Islet of Langerhans (tissue), 1 donor: ENCODE measurements around the gene TMCC3.
"Not testable (repeated sequence)": the region's sequence is repeated elsewhere in the genome, so short reads cannot be mapped to it uniquely, and the experiment has no call there.

Experiments
- FAIRE-seq: peaks from one replicate; lab custom pipeline; 2011; peaks lifted over from hg19 to GRCh38; lab: Jason Lieb, UNC

The TMCC3 gene

DNA sequence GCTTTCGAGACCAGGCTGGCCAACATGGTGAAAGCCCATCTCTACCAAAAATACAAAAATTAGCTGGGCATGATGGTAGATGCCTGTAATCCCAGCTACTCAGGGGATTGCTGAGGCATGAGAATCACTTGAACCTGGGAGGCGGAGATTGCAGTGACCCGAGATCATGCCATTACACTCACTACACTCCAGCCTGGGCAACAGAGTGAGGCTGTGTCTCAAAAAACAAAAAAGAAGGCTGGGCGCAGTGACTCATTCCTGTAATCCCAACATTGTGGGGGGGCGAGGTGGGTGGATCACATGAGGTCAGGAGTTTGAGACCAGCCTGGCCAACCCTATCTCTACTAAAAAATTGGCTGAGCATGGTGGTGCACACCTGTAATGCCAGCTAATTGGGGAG is 49.0 kb downstream of the TMCC3 start:
- FAIRE-seq = not testable (repeated sequence)

DNA sequence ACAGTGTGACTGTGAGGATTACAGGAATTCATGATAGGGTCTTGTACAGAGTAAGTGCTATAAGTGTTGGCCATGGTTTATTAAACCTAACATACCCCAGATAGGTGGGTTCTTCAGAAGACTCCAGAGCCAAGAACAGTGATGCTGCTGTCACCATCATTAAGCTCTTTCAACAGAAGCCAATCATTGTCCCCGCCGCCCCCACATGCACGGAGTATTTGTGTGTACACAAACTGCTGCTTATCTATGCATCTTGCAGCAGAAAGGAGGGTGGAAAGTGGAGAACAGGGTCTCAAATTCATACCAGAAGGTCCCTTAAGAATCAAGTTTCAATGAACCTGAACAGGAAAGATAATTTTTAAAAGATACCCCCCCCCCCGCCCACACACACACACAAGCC is 51.2 kb downstream of the TMCC3 start:
- FAIRE-seq = no peak

DNA sequence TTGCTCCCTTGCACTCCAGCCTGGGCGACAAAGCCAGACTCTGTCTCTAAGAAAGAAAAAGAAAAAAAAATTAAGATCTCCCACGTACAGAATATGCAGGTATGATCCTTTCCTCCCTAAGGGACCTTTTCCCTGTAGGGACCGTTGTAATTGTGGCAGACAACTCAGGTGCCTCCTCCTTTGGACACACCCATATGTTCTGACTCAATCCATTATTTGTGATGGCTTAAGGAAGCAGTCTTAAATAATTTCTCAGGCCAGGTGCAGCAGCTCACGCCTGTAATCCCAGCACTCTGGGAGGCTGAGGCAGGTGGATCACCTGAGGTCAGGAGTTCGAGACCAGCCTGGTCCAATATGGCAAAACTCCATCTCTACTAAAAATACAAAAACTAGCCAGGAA is 53.1 kb downstream of the TMCC3 start:
- no peak for FAIRE-seq

DNA sequence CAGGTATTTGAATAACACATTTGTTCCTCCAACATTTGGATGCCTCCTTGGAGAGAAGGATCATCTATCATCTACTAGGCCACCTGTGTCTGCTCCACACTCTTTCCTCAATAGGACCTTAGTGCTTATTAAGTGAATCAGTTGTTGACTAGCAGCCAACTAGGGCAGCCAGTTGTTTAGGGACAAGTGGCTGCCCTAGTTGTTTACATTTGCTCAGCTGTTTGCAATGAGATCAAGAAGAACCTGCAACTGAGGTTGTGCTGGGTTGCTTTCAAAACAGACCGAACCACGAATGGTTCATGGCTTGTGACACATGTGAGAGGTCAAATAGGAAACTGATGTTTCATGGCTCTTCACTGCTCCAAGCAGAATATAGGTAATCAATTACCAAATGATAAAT is 53.8 kb downstream of the TMCC3 start:
- peak; percentile 9 for FAIRE-seq

DNA sequence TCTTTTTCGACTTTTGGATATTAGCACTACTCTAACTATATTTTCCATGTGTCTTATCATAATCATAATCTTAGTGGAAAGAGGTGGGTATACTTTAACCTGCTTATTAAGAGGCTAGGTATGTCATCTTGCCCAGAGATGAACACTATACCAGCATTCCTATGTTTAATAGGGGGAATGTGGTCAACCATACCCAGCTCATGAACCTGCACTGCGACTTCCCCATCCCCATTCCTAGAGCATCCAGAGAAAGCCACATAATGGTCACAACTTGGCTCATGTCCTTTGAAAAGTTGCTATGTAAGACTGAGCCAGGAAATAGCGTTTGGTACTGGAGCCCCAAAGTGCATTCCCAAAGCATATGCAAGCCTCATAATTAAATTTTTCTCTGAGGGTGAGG is 55.2 kb downstream of the TMCC3 start:
- no peak for FAIRE-seq

DNA sequence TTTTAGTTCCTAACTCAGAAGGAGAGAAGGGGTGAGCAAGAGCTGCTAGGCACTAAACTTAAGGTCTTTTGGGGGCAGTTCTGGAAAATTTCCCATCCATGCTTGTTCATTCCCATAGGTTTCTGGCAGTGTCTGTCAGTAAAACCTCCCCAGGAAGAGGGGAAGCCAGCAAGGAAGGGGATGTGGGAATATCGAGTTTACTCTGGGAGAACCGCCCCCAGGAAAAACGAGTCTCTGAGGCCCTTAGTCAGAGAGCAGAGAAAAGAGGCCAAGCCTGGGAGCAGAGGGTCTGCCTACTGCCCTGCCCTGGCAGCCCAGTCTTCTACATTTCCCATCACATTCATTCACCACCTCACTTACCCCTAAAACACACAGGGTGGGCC is 55.9 kb downstream of the TMCC3 start:
- no peak for FAIRE-seq

DNA sequence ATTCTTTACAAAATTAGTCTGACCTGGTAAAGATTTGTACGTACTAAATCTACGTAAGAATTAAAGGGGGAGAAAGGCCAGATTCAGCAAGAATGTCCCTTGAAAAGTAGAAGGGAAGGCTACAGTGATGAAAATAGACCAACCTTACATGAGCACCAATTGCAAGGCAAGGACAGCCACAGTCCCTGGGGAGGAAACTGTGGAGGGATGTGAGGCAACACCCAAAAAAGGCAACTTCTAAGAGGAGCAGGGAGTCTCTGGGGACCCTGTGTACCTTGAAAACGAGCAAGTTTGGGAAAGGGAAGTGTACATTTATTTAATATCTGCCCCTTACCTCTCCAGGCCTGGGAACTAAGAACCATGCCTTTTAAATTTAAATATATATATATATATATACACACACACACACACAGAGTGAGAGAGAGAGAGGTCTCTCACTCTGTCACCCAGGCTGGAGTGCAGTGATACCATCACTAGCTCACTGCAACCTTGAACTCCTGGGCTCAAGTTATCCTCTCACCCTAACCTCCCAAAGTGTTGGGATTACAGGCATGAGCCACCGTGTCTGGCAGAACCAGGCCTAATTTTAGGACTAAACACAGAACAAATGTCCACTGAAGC is 56.4 kb downstream of the TMCC3 start:
- FAIRE-seq = no peak

DNA sequence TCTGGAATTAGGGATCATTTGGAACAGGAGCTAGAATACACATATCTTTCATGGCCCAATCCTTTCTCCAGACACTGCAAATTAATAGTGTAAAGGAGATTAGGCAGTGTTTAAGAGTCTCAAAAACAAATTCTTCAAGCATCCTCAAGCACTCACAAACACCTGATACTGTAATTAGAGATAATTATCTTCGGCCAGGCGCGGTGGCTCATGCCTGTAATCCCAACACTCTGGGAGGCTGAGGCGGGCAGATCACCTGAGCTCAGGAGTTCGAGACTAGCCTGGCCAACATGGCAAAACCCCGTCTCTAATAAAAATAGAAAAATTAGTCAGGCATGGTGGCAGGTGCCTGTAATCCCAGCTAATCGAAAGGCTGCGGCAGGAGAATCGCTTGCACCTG is 57.6 kb downstream of the TMCC3 start:
- not testable (repeated sequence) for FAIRE-seq

DNA sequence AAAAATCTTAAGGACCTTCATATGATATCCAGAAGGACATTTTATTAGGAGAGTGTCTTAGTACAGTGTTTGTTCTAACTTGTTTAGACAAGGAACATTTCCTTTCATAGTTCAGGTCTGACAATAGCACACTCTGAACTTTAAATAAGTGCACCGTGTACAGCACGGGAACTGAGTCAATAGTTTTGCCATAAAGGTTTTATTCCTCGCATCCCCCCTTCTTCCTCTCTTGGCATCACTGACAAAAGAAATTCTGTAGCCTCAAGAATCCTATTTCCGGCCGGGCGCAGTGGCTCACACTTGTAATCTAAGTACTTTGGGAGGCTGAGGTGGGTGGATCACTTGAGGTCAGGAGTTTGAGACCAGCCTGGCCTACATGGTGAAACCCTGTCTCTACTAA is 58.3 kb downstream of the TMCC3 start:
- no peak for FAIRE-seq

DNA sequence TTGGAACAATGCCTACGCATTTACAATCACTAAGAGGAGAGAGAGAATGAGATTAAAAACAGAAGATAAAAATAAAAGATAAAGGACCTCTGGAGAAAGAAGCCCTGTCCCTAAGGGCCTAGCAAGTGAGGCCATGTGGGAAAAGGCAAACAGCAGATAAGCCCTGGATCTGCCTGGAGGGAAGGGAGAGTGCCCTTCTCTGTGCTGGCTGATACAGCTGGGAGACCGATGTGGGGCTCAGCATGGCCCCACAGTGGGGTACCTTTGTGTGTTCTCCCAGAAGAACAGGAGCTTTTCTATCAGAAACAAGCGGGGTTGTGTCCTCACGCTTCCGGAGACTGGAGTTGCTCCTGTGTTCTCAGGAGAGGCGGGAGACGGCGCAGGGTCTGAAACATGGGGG is 59.9 kb downstream of the TMCC3 start:
- FAIRE-seq = no peak

DNA sequence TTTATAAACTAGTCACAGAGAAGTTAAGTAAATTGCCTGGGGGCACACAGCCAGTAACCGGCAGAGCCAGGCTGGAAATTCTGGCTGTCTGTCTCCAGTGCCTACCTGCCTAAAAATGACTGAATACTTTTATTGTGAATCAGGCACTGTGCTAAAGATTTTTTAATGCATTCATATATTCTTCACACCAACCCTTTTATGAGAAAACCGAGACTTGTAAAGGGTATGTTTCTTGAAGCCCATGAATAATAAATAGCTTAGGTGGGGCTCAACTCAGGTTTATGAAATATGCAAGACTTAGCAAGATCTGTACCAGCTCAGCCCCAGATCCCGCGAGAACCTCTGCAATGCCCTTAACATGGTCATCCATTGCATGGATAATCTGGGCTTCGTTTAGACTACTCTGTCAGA is 60.8 kb downstream of the TMCC3 start:
- no peak for FAIRE-seq

DNA sequence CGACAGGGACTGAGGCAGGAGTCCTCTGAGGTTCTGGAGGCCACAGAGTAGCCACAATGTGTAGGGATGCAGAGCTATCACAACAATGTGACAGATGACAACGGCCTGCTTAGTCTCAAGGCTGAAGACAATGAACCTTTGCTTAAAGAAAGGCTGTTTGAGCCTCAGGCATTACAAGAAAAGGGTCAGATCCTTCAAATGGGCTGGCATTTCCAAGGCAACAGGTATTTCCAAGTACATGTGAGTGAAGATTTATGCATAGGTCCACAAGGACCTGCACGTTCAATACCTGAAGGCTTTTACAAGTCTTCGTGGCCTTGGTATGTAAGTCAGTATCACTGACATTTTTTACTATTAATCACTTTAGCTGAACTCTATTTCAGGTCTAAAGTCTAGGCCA is 62.0 kb downstream of the TMCC3 start:
- no peak for FAIRE-seq

DNA sequence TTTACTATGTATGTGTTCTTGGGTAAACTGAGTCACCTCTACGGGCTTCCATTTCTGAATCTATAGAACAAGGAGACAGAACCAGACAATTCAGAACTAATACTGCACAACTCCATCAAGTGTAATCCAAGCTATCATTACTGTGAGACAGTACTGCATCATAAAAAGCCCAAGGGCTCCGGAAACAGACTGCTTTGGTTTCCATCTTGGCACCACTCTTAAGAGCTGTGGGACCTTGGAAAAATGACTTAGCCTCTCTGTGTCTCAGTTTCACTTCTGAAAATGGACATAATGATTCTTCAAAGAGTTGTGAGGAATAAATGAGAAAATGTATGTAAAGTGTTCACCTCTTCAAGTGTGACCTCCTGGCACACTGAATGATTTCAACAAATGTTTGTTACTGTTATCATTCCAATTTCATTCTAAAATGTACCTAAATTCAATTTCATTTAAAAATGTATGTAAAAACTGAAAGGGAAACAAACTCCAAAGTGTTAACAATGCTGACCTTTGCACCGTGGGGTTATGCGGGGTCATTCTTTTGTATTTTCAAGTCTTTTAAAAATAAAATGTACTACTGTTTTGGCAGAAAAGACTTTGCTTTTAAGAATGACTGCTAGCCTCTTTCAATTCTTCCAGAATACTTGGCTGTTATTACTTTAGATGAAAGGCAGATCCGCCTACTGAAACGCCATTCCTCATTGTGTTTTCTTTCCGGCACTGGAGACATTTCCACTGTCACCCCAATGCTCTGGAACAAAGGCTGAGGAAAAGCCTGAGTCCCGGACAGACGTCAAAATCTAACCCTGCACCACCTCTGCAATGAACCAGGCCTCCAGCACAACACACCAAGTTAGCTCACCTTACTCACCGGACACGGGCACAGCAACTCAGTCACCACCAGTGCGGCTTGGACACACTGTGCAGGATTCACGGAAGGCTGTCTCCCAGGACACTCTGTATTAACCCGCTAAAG is 62.8 kb downstream of the TMCC3 start:
- FAIRE-seq = no peak

DNA sequence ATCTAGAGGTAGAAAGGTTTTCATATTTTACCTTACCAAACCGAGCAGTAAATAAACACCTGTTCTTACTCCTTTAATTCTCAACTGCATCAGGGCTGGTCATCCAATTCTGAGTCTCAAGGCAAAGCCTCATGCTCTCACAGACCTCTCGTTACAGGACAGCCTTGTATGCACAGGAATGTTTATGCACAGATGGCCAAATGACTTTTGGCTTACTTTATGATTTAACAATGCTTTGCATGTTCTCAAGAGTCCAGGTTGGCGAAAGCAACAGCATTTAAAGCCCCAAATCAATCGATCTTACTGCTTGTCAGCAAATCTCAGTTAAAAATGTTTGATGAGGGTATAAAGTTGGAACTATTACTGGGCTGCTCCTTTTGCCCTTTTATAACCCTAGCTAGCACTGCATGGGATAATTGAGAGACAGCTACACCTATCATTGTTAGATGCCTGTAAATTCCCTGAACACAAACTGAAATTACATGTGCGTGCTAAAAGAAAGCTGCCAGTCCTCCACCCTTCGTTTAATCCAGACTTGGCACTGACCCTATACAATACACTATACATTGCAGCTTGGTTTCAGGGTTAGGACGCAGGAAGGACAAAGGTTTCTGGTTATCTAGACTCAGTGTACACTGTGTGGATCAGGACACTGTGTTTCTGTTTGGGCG is 63.6 kb downstream of the TMCC3 start:
- no peak for FAIRE-seq

DNA sequence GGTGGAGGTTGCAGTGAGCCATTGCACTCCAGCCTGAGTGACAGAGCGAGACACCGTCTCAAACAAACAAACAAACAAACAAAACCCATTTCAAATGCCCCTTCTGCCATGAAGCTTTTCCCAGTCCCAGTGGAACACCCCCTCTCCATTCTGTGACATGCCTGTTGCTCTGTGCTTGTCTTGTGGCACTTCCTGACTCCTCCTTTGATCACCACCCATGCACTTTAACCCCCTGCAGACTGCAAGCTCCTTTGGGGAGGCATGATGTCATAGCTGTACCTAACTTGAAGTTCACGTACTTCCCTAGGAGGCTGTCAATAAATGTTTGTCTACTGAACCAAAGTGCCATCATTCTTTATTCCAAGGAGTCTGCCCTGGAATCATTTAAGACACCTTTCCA is 64.7 kb downstream of the TMCC3 start:
- FAIRE-seq = no peak

DNA sequence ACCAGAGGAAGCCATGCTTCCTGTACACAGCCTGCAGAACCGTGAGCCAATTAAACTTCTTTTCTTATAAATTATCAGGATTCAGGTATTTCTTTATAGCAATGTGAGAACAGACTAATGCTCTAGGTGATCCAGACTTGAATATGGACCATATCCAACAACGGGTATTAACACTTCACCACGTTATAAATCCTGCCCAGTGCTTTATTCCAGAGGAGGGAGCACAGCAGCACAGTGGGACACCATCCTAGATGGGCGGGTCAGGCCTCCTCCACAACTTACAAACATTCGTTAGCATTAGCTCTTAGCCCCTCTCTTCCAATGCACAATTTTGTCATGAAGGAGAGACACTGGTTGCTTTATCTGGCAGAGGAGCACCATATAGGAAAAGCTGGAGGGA is 66.0 kb downstream of the TMCC3 start:
- no peak for FAIRE-seq

DNA sequence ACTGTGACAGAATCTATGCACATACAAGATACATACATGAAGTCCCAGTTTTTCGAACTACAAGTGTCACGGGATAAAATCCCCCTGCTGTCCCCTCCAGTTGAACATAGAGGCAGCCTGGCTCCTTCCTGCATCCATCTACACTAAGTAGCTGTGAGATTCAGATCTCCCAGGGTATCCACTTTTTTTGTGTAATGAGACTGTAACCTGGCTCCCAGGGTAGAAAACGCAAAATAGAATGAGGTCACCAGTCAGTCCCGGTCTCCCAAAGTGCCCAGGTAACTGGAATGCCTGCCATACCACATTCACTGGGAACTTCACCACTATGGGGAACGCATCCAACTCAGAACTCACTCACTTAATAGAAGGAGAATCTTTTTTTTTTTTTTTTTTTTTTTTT is 67.8 kb downstream of the TMCC3 start:
- no peak for FAIRE-seq

DNA sequence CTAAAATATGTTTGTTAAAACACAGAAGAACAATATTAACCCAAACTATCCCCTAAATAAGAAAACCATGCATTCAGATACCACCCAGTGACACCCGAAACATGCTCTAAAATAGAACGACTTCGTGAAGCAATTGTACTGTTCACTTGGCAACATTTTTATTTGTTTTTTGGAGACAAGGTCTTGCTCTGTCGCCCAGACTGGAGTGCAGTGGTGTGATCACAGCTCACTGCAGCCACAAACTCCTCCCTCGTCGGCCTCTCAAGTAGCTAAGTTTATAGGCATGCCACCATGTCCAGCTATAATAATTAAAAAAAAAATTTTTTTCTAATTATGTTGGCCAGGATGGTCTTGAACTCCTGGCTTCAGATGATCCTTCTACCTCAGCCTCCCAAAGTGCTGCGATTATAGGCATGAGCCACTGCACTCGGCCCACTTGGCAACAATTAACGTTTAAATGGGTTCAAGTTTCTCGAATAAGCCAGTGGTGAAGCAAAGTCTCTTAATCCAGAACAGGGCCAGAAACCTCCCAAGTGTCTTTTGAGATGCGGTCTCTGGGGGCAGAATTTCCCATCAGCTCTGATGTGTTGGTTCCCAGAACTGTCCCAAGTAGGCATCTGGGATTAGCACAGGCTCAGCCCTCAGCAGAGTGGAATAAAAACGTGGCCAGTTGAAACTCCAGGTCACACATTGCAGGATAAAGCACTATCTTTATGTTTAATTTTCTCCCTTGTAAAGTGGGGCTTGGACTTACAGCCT is 74.5 kb downstream of the TMCC3 start:
- FAIRE-seq = no peak

DNA sequence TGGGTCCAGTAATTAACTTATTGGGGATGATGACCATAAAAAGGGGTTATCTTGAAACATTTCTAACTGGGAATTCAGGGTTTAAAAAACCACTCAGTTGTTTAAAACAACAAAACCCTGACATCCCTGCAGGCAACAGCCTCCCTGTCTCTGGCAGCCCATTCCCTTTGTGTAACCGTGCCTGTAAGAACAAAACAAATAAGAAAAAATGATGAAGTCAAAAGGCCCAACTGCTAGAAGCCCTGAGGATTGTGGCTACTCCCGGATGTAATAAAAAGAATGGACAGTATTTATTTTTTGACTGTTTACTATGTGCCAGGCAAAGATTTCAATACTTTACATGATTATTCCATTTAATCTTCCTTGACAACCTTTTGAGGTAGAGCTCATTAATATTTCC is 75.3 kb downstream of the TMCC3 start:
- FAIRE-seq = no peak

DNA sequence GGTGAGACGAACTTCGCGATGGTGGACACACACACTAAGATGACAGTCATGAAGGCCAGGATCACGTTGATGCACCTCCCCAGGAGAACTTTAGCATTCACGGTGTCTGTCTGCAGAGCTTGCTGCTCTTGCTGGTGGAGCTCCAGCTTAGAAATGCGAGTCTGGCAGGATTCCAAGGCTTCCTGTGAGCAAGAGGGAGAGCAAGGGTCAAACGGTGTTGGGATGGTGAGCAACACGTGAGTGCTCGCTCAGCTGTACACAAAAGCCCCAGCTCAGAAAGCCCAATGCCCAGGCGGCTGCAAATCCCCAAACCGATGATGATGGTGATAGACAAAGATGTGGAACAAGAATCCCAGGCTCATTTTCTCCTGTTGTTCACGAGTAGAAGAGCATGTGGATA is 78.8 kb downstream of the TMCC3 start:
- FAIRE-seq = no peak

DNA sequence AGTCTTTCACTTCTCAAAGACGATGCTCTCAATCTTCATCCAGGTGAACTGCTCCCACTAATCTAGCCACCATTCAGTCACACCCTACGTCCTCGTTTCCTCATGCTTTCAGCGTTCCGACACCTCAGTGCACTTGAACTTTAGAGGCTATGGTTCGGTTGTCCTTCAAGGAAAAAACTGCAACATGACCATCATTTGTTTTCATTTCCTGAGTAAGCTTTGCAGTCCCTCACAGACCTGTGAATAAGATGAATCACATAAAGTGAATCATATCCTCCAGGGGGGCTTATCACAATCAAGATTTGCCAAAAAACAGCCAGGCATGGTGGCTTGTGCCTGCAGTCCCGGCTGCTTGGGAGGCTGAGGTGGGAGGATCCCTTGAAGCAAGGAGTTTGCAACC is 80.2 kb downstream of the TMCC3 start:
- FAIRE-seq = no peak

DNA sequence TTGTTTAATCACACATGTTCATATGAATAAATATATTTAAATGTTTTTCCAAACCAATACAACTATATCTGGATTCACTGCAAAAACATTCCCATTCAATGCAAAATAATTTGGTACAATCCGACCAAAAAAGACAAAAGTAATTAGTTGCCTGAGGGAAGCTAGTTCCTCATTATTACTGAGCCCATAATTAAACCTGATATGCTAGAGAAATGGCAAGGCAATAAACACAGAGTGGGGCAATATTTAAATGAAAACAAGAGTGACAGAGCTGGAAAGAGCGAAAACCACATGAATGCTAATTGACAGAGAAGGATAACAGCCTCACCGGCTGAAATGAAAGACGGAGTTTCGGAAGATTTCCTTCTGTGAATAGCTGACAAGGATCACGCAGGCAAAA is 82.6 kb downstream of the TMCC3 start:
- FAIRE-seq = no peak

DNA sequence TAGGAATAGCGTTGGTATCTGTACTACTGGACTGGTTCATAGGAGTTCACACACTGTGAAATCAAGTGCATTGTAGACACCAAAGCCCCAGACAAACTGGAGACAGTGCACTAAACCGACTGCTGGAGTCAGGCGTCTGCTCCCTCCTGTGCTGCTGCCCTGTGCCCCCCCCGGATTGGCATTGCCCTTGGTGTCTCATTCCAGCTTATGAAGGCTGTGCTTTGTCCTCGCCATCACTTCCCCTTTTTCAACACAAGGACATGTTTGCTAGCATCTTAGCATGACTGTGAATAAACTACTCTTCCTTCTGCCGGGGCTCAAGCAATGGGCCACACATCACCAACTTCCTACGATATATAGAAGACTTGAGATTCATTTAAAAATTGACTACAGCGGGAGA is 84.0 kb downstream of the TMCC3 start:
- no peak for FAIRE-seq
